Kidney epithelial cell (primary cell): ENCODE results near the gene UVRAG. TPM values are rescaled to one million over a fixed set of nuclear protein-coding genes. Genes with fewer than 3 reads are reported as not detected.
"Not testable (repeated sequence)": the region's sequence is repeated elsewhere in the genome, so short reads cannot be mapped to it uniquely, and the experiment has no call there.

ENCODE experiments used
- DNase-seq: peaks from one replicate; pipeline ENCODE4 v3.0.0-alpha.2; 2010; ENCODE audit warnings: low read depth
- H3K27me3 ChIP-seq: 2 replicates; pipeline ENCODE4 v1.6.0; 2011; ENCODE audit warnings: low read length; ENCODE audit not compliant: control insufficient read depth, insufficient read depth
- H3K36me3 ChIP-seq: 2 replicates; pipeline ENCODE4 v1.5.1; 2011; ENCODE audit warnings: low read length; ENCODE audit not compliant: control insufficient read depth, insufficient read depth
- H3K4me3 ChIP-seq: 2 replicates; pipeline ENCODE4 v1.5.1; 2011; ENCODE audit warnings: low read depth, mild to moderate bottlenecking, control low read depth, low read length
- total RNA-seq: library from RNA; depleted of rRNA; stranded (reverse); fragments of >200 nt; gene quantifications from 2 replicates; pipeline ENCODE4 v1.2.3, GENCODE V29; 2015
- TF ChIP-seq, protein P1 (sequence below): IDR thresholded peaks from 2 replicates; pipeline ENCODE4 v1.5.1; 2011; ENCODE audit warnings: mild to moderate bottlenecking, moderate library complexity, low read length, control low read depth, inconsistent platforms; ENCODE audit not compliant: insufficient read depth, poor library complexity, severe bottlenecking

Gene UVRAG
- total RNA-seq, 1 donor from 2014 or later: 16.2 TPM

DNA sequence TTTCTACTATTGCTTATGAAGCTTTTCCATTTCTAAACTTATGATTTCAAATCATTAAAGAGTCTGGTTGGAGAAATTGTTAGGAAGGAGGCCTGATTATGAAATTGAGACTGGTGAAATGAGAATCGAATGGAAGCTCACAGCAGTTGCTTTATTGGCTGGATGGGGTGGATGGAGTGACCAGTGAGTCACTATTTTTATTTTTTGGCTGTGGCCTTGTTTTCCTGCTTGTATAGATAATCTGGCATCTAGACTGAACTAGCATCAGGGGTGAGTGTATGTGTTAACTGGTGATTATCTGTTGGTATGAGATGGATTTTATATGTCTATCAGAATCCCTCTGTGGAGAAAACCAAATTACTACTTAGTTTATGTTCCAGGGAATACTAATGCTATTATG lies 36.2 kb downstream of the UVRAG start:
- TF ChIP-seq, protein P1, sequence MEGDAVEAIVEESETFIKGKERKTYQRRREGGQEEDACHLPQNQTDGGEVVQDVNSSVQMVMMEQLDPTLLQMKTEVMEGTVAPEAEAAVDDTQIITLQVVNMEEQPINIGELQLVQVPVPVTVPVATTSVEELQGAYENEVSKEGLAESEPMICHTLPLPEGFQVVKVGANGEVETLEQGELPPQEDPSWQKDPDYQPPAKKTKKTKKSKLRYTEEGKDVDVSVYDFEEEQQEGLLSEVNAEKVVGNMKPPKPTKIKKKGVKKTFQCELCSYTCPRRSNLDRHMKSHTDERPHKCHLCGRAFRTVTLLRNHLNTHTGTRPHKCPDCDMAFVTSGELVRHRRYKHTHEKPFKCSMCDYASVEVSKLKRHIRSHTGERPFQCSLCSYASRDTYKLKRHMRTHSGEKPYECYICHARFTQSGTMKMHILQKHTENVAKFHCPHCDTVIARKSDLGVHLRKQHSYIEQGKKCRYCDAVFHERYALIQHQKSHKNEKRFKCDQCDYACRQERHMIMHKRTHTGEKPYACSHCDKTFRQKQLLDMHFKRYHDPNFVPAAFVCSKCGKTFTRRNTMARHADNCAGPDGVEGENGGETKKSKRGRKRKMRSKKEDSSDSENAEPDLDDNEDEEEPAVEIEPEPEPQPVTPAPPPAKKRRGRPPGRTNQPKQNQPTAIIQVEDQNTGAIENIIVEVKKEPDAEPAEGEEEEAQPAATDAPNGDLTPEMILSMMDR: no peak
- no peak overlapping the region for H3K4me3 ChIP-seq
- DNase-seq: no peak
- no peaks in the 10 kb centered on the region for H3K36me3 ChIP-seq
- no peaks in the 10 kb centered on the region for H3K27me3 ChIP-seq

DNA sequence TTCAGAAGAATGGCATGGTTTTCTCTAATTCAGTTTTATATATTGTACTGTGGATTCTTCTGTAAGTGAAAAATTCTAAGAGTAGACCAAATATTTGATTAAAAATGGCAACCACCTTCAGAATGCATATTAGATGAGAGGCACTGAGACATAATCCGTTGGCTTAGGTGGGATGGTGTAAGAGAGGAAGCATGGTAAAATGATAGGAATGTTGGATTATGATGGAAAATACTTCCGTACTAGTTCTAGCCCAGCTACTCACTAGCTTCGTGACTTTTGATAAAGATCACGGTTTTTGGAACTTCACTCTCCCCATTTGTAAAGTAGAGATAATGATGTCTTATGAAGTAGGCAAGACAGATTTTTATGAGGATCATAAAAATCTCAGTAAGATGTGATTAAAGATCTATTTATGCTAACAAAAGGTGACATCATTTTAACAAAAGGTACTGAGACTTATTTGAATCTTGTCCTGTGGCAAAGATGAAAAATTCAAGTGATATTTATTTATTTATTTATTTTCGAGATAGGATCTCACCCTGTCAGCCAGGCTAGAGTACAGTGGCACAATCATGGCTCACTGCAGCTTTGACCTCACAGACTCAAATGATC lies 37.5 kb downstream of the UVRAG start:
- TF ChIP-seq, protein P1: no peak
- Histone ChIP-seq H3K27me3 (no peaks in the 10 kb centered on the region), H3K36me3 (no peaks in the 10 kb centered on the region), H3K4me3 (no peak overlapping the region)
- no peak for DNase-seq

DNA sequence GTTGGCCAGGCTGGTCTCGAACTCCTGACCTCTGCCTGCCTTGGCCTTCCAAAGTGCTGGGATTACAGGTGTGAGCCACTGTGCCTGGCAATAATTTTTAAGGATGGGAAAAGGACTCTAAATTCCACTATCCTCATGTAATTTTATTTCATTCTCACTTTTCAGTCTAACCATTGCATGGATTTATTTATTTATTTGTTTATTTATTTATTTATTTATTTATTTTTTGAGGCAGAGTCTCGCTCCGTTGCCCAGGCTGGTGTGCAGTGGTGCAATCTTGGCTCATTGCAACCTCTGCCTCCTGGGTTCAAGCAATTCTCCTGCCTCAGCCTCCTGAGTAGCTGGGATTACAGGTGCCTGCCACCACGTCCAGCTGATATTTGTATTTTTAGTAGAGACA lies 38.6 kb downstream of the UVRAG start:
- not testable (repeated sequence) for DNase-seq, H3K4me3 ChIP-seq, H3K27me3 ChIP-seq, H3K36me3 ChIP-seq

DNA sequence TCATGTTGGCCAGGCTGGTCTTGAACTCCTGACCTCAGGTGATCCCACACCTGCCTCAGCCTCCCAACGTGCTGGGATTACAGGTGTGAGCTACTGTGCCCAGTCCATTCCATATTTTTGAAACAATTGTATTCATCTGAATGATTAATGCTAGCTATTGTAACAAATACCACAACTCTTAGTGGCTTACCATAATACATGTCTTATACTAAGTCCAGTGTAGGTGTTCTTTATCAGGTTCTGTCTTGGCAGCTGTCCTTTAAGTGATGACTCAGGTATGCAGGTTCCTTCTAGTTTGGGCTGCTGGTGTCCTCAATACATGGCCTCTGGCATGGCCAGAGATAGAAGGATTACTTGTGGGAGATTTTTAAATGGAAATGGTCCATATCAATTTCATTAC lies 39.0 kb downstream of the UVRAG start:
- Histone ChIP-seq H3K36me3 (no peaks in the 10 kb centered on the region), H3K27me3 (no peaks in the 10 kb centered on the region), H3K4me3 (no peak overlapping the region)
- TF ChIP-seq, protein P1: no peak
- no peak for DNase-seq

DNA sequence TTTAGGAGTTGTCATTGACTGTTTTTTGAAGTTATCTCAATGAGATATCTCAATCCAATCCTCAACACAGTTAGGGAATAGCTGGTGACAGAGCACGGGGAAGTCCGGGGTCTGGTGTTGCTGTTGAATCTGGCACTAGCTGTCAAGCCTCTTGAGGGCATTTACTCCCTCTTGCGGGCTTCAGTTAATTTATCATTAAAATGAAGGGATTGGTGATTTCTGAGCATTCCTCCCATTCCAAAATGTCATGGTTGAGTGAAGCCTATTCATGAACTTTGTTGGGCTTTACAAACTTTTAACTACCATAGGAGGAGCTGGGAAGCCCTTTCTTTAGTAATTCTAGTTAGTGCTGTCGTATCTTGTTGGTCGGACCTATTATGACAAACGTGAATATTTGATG lies 40.2 kb downstream of the UVRAG start:
- peak; percentile 10 for DNase-seq
- Histone ChIP-seq H3K27me3 (no peaks in the 10 kb centered on the region), H3K4me3 (no peak overlapping the region), H3K36me3 (no peaks in the 10 kb centered on the region)
- TF ChIP-seq, protein P1: peak; percentile 3

DNA sequence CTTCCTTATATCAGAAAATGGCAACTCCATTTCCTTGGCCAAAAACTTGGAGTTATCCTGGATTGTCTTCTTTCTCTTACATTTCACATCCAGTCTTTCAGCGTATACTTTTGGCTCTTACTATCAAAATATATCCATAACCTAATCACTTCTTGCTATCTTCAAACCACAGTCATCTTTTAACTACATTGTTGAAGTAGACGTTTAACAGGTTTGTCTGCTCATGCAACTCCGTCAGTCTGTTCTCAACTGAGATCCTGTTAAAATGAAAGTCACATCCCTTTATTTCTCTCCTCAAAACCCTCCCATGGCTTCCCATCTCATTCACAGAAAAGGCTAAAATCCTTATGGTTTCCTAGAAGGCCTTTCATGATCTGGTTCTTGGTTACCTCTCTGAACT lies 41.9 kb downstream of the UVRAG start:
- Histone ChIP-seq H3K4me3 (no peak overlapping the region), H3K27me3 (no peaks in the 10 kb centered on the region), H3K36me3 (no peaks in the 10 kb centered on the region)
- TF ChIP-seq, protein P1: no peak
- no peak for DNase-seq
